Fibroblast of mammary gland (primary cell): ENCODE results near the gene CPXM1.

Experiments
- DNase-seq: peaks from one replicate; pipeline ENCODE4 v3.0.0-alpha.2; 2010; ENCODE audit warnings: low read depth
- H3K4me3 ChIP-seq: 2 replicates; pipeline ENCODE4 v1.5.1; 2011; ENCODE audit warnings: low read depth, mild to moderate bottlenecking, low read length, moderate library complexity; ENCODE audit not compliant: control insufficient read depth
- CTCF ChIP-seq: conservative IDR thresholded peaks from 2 replicates; pipeline ENCODE4 v1.5.1; 2011; ENCODE audit warnings: low read depth, low read length, inconsistent platforms; ENCODE audit not compliant: control insufficient read depth, insufficient read depth

CPXM1 gene

GRCh38 chr20:2749343-2749950 is 51.0 kb downstream of the CPXM1 start:
- DNase-seq: no peak
- H3K4me3 ChIP-seq: no peak overlapping the region
- TF ChIP-seq CTCF: no peak

GRCh38 chr20:2748551-2749342 is 51.7 kb downstream of the CPXM1 start:
- no peak for TF ChIP-seq CTCF

GRCh38 chr20:2747676-2748235 is 52.7 kb downstream of the CPXM1 start:
- H3K4me3 ChIP-seq: no peak overlapping the region
- DNase-seq: no peak
- no peak for TF ChIP-seq CTCF

More at GRCh38 chr20:2748551-2749342, 51.7 kb downstream of the CPXM1 start:
- DNase-seq: no peak
- H3K4me3 ChIP-seq: no peak overlapping the region

- TF ChIP-seq CTCF: no peak
- DNase-seq: no peak
- no peak overlapping the region for H3K4me3 ChIP-seq
These were observed 53.7 kb downstream of the CPXM1 start for GRCh38 chr20:2746636-2747265.

GRCh38 chr20:2745936-2746635 is 54.3 kb downstream of the CPXM1 start:
- TF ChIP-seq CTCF: no peak
- DNase-seq: no peak

GRCh38 chr20:2745060-2745910 is 55.1 kb downstream of the CPXM1 start:
- TF ChIP-seq CTCF: no peak
- DNase-seq: no peak
- H3K4me3 ChIP-seq: no peak overlapping the region

More at GRCh38 chr20:2745936-2746635, 54.3 kb downstream of the CPXM1 start:
- H3K4me3 ChIP-seq: no peak overlapping the region
